Measurements from ENCODE around the gene S100A3. TPM values are rescaled to one million over a fixed set of nuclear protein-coding genes. Genes with fewer than 3 reads are reported as not detected.

The S100A3 gene
- total and polyA plus RNA-seq, 2 experiments from 2014 or later: 0.42 TPM; not detected in 1

GRCh38 chr1:153549741-153550397 is 811 bp upstream of the S100A3 start:
- Histone ChIP-seq H3K4me1 (ENCODE audit: low read depth) (peaks cover 30% of the 10 kb centered on the region), H3K27ac (no peak overlapping the region), H3K4me3 (no peak overlapping the region), H3K9me3 (ENCODE audit: low read depth) (no peaks in the 10 kb centered on the region), H3K27me3 (no peaks in the 10 kb centered on the region), H3K36me3 (no peaks in the 10 kb centered on the region)
- no peak for TF ChIP-seq CTCF (IDR thresholded peaks at IDR 0.05; ENCODE audit: low read depth, low read length)
- DNase-seq (ENCODE audit: low read depth in 1 of 2, low spot score in 1 of 2): no peak

- DNase-seq (ENCODE audit: low read depth in 1 of 2, low spot score in 1 of 2): peak in 1 of 2 donors; percentile 19
- Histone ChIP-seq H3K27me3 (no peaks in the 10 kb centered on the region), H3K9me3 (ENCODE audit: low read depth) (no peaks in the 10 kb centered on the region), H3K36me3 (no peaks in the 10 kb centered on the region), H3K27ac (no peak overlapping the region), H3K4me3 (no peak overlapping the region), H3K4me1 (ENCODE audit: low read depth) (peaks cover 24% of the 10 kb centered on the region)
- no peak for TF ChIP-seq CTCF (IDR thresholded peaks at IDR 0.05; ENCODE audit: low read depth, low read length)
These were observed 1.2 kb downstream of the S100A3 start for GRCh38 chr1:153547560-153548551.

- Histone ChIP-seq H3K27me3 (no peaks in the 10 kb centered on the region), H3K27ac (peak overlapping the region; percentile 89), H3K4me3 (no peak overlapping the region), H3K4me1 (ENCODE audit: low read depth) (peaks cover 24% of the 10 kb centered on the region), H3K36me3 (no peaks in the 10 kb centered on the region), H3K9me3 (ENCODE audit: low read depth) (no peaks in the 10 kb centered on the region)
- no peak for DNase-seq (ENCODE audit: low read depth in 1 of 2, low spot score in 1 of 2)
- TF ChIP-seq CTCF (IDR thresholded peaks at IDR 0.05; ENCODE audit: low read depth, low read length): no peak
These were observed 2.1 kb downstream of the S100A3 start for GRCh38 chr1:153546796-153547559.

GRCh38 chr1:153546371-153546770 is 2.7 kb downstream of the S100A3 start:
- no peak overlapping the region for H3K4me3 ChIP-seq
- peaks cover 24% of the 10 kb centered on the region for H3K4me1 ChIP-seq (ENCODE audit: low read depth)
- no peaks in the 10 kb centered on the region for H3K27me3 ChIP-seq
- H3K9me3 ChIP-seq (ENCODE audit: low read depth): no peaks in the 10 kb centered on the region
- TF ChIP-seq CTCF (IDR thresholded peaks at IDR 0.05; ENCODE audit: low read depth, low read length): no peak
- no peaks in the 10 kb centered on the region for H3K36me3 ChIP-seq
- no peak for DNase-seq (ENCODE audit: low read depth in 1 of 2, low spot score in 1 of 2)
- peak overlapping the region; percentile 89 for H3K27ac ChIP-seq
